Activated T-cell treated with anti-CD3 and anti-CD28 coated beads, Interleukin-2, amount 50 U/mL, for 24 hours (primary cell): ENCODE measurements around the gene IPO8.
"Not testable (repeated sequence)": the region's sequence is repeated elsewhere in the genome, so short reads cannot be mapped to it uniquely, and the experiment has no call there.

Experiments used
- DNase-seq: peaks from one replicate; pipeline ENCODE4 v3.0.0-alpha.2; 2020
- H3K27ac Mint-ChIP-seq: 2 replicates; pipeline ENCODE4 v1.8.0; 2020; ENCODE audit warnings: mild to moderate bottlenecking, mixed read lengths
- H3K27me3 Mint-ChIP-seq: 2 replicates; pipeline ENCODE4 v1.8.0; 2020; ENCODE audit warnings: mixed read lengths
- H3K36me3 Mint-ChIP-seq: 2 replicates; pipeline ENCODE4 v1.8.0; 2020; ENCODE audit warnings: low read depth, mixed read lengths
- H3K4me1 Mint-ChIP-seq: 2 replicates; pipeline ENCODE4 v1.8.0; 2020; ENCODE audit warnings: low read depth, mixed read lengths
- H3K4me3 Mint-ChIP-seq: 2 replicates; pipeline ENCODE4 v1.8.0; 2020; ENCODE audit warnings: mild to moderate bottlenecking, moderate library complexity, mixed read lengths
- H3K9me3 Mint-ChIP-seq: 2 replicates; pipeline ENCODE4 v1.8.0; 2020; ENCODE audit warnings: mixed read lengths

Gene IPO8

DNA sequence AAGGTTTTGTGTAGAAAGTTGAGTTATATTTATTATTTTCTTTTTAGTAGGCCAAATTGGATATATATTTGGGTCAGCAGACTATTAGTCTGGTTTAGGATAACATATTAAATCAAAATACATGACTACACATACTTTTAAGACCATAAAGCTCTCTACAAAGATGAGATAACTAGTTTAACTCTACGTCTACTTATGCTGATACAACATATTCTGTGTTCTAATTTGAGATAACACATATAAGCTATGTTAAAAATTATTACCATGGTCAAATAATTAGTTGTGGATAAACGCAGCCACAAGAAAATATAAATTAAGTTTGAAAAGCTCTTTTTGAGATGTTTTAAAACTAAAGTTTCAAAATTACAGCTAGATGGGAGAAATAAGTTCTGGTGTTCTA, 55.3 kb downstream of the IPO8 start:
- peaks cover 74% of the 10 kb centered on the region for H3K36me3 Mint-ChIP-seq
- no peaks in the 10 kb centered on the region for H3K27me3 Mint-ChIP-seq
- H3K4me1 Mint-ChIP-seq, result no peaks in the 10 kb centered on the region
- no peak overlapping the region for H3K27ac Mint-ChIP-seq
- no peak overlapping the region for H3K4me3 Mint-ChIP-seq
- H3K9me3 Mint-ChIP-seq, result no peaks in the 10 kb centered on the region
- DNase-seq, result no peak

- no peak for DNase-seq
- Mint-ChIP-seq H3K4me1 (no peaks in the 10 kb centered on the region), H3K4me3 (no peak overlapping the region), H3K36me3 (peaks cover 86% of the 10 kb centered on the region), H3K9me3 (no peaks in the 10 kb centered on the region), H3K27me3 (no peaks in the 10 kb centered on the region), H3K27ac (no peak overlapping the region)
Measured at GRCh38 chr12:30635385-30635784, 60.3 kb downstream of the IPO8 start.

- Mint-ChIP-seq H3K9me3 (no peaks in the 10 kb centered on the region), H3K27me3 (no peaks in the 10 kb centered on the region), H3K4me1 (peaks cover 3% of the 10 kb centered on the region), H3K4me3 (no peak overlapping the region), H3K36me3 (peaks cover 79% of the 10 kb centered on the region), H3K27ac (no peak overlapping the region)
- DNase-seq, result no peak
Measured at GRCh38 chr12:30631740-30632139, 63.9 kb downstream of the IPO8 start.

DNA sequence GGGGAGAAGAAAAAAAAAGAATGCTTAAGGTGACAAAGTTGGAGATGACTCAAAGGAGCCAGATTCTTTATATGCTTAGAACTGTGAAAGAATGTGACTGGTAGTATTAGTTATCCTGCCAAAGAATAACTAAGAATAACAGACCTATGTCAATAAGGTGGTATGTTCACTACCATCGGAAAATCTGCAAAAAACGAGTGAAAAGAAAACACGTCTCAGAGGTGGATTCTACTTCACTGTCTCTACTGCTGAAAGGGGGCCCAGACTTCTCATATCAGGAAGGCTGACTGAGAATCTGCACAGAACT, 64.7 kb downstream of the IPO8 start:
- DNase-seq, result no peak
- no peak overlapping the region for H3K27ac Mint-ChIP-seq
- H3K27me3 Mint-ChIP-seq, result no peaks in the 10 kb centered on the region
- H3K9me3 Mint-ChIP-seq, result no peaks in the 10 kb centered on the region
- H3K4me3 Mint-ChIP-seq, result no peak overlapping the region
- H3K36me3 Mint-ChIP-seq, result peaks cover 71% of the 10 kb centered on the region
- H3K4me1 Mint-ChIP-seq, result peaks cover 3% of the 10 kb centered on the region

- H3K27ac Mint-ChIP-seq, result no peak overlapping the region
- H3K4me1 Mint-ChIP-seq, result peaks cover 3% of the 10 kb centered on the region
- peaks cover 65% of the 10 kb centered on the region for H3K36me3 Mint-ChIP-seq
- no peak for DNase-seq
- H3K4me3 Mint-ChIP-seq, result no peak overlapping the region
- H3K9me3 Mint-ChIP-seq, result no peaks in the 10 kb centered on the region
- no peaks in the 10 kb centered on the region for H3K27me3 Mint-ChIP-seq
Measured at GRCh38 chr12:30630076-30630978, 65.3 kb downstream of the IPO8 start.

- Mint-ChIP-seq H3K36me3 (peaks cover 46% of the 10 kb centered on the region), H3K9me3 (peaks cover 2% of the 10 kb centered on the region), H3K4me3 (no peak overlapping the region), H3K4me1 (peaks cover 11% of the 10 kb centered on the region), H3K27ac (no peak overlapping the region), H3K27me3 (no peaks in the 10 kb centered on the region)
- no peak for DNase-seq
Measured at GRCh38 chr12:30626847-30627246, 68.8 kb downstream of the IPO8 start.

DNA sequence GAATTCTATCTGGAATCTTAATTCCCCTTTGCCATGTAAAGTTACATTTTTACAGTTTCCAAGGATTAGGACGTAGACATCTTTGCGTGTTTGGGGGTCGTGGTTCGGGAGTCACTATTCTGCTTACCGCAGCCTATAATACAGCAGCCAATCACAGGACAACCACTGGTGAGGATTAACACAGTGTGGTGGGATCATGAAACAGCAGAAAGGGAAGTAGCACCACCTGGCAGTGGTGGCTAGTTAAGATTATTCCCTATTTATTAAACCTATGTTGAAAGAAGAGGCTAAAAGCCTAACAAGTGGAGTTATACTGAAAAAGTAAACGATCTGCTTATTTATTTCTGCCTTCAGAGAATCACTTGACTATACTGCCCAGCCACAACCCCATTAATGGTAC, 71.7 kb downstream of the IPO8 start:
- no peaks in the 10 kb centered on the region for H3K27me3 Mint-ChIP-seq
- peaks cover 8% of the 10 kb centered on the region for H3K4me1 Mint-ChIP-seq
- H3K4me3 Mint-ChIP-seq, result no peak overlapping the region
- H3K27ac Mint-ChIP-seq, result no peak overlapping the region
- H3K9me3 Mint-ChIP-seq, result peaks cover 2% of the 10 kb centered on the region
- no peak for DNase-seq
- peaks cover 20% of the 10 kb centered on the region for H3K36me3 Mint-ChIP-seq

DNA sequence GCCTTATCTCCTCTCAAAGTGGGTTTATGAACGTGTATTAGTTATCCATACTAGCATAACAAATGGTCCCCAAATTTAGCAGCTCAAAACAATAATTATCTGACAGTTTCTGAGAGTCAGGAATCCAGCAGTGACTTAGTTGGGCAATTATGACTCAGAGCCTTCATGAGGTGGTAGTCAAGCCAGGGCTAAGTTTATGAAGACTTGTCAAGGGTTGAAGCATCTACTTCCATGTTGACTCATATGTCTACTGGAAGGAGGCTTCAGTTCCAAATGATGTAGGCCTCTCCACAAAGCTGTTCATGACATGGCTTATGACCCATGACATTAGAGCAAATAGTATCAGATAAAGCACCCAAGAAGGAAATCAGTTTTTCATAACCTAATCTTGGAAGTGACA, 73.2 kb downstream of the IPO8 start:
- no peak overlapping the region for H3K27ac Mint-ChIP-seq
- no peak overlapping the region for H3K4me3 Mint-ChIP-seq
- peaks cover 12% of the 10 kb centered on the region for H3K36me3 Mint-ChIP-seq
- peaks cover 8% of the 10 kb centered on the region for H3K4me1 Mint-ChIP-seq
- H3K9me3 Mint-ChIP-seq, result peaks cover 2% of the 10 kb centered on the region
- DNase-seq, result no peak
- H3K27me3 Mint-ChIP-seq, result no peaks in the 10 kb centered on the region

- H3K9me3 Mint-ChIP-seq, H3K27ac Mint-ChIP-seq, DNase-seq, H3K4me1 Mint-ChIP-seq, H3K27me3 Mint-ChIP-seq, H3K4me3 Mint-ChIP-seq: not testable (repeated sequence)
- peaks cover 12% of the 10 kb centered on the region for H3K36me3 Mint-ChIP-seq
Measured at GRCh38 chr12:30621663-30622241, 73.9 kb downstream of the IPO8 start.

GRCh38 chr12:30617346-30618016, 78.2 kb downstream of the IPO8 start:
- no peak overlapping the region for H3K4me3 Mint-ChIP-seq
- peaks cover 3% of the 10 kb centered on the region for H3K4me1 Mint-ChIP-seq

GRCh38 chr12:30614031-30614430, 81.6 kb downstream of the IPO8 start:
- Mint-ChIP-seq H3K4me1 (no peaks in the 10 kb centered on the region), H3K36me3 (no peaks in the 10 kb centered on the region), H3K4me3 (no peak overlapping the region), H3K9me3 (peaks cover 3% of the 10 kb centered on the region), H3K27ac (no peak overlapping the region), H3K27me3 (peaks cover 5% of the 10 kb centered on the region)
- DNase-seq, result no peak

More at GRCh38 chr12:30617346-30618016, 78.2 kb downstream of the IPO8 start:
- Mint-ChIP-seq H3K9me3 (peaks cover 2% of the 10 kb centered on the region), H3K27ac (no peak overlapping the region), H3K27me3 (peaks cover 3% of the 10 kb centered on the region), H3K36me3 (peaks cover 5% of the 10 kb centered on the region)
- DNase-seq, result no peak

DNA sequence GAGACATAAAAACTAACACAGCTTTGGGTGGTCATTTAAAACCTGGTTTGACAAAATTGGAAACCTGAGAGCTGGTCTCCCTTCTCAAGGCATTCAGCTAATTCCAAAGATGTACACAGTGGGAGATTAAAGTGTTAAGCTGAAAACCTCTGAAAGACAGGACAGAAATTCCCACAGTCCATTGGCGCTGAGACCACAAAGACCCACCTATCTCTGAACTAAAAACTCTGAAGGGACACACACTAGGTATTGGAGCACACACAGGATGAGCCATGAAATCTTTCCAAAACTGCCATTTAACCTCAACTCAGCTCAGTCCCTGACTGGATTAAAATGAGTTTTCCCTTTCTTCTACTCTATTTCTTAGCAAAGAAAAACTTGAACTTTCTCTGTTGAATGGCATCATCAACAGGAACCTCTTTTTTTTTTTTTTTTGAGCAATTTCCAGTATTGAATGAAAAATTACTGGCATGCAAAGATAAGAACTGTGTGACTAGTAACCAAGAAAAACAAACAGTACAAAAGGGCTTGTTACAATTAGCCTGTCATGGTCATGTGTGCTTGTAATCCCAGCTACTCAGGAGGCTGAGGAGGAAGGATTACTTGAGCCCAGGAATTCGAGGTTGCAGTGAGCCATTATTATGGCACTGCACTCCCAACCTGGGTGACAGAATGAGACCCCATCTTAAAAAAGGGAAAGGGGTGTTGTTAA, 82.4 kb downstream of the IPO8 start:
- Mint-ChIP-seq H3K9me3 (peaks cover 5% of the 10 kb centered on the region), H3K27ac (no peak overlapping the region), H3K36me3 (no peaks in the 10 kb centered on the region), H3K27me3 (peaks cover 7% of the 10 kb centered on the region), H3K4me3 (no peak overlapping the region), H3K4me1 (no peaks in the 10 kb centered on the region)
- DNase-seq, result no peak

GRCh38 chr12:30610718-30611117, 85.0 kb downstream of the IPO8 start:
- peaks cover 9% of the 10 kb centered on the region for H3K27me3 Mint-ChIP-seq
- DNase-seq, result no peak
- H3K9me3 Mint-ChIP-seq, result peaks cover 8% of the 10 kb centered on the region
- no peaks in the 10 kb centered on the region for H3K4me1 Mint-ChIP-seq
- H3K4me3 Mint-ChIP-seq, result no peak overlapping the region
- no peaks in the 10 kb centered on the region for H3K36me3 Mint-ChIP-seq
- no peak overlapping the region for H3K27ac Mint-ChIP-seq

DNA sequence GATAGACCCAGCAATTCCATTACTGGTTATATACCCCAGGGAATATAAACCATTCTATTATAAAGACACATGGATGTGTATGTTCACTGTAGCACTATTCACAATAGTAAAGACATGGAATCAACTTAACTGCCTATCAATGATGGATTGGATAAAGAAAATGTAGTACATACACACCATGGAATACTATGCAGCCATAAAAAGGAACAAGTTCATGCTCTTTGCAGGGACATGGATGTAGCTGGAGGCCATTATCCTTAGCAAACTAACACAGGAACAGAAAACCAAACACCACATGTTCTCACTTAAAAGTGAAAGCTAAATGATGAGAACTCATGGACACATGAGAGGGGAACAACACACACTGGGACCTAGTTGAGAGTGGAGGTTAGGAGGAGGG, 85.8 kb downstream of the IPO8 start:
- H3K36me3 Mint-ChIP-seq, H3K4me1 Mint-ChIP-seq, H3K9me3 Mint-ChIP-seq, H3K4me3 Mint-ChIP-seq, DNase-seq, H3K27ac Mint-ChIP-seq, H3K27me3 Mint-ChIP-seq: not testable (repeated sequence)
